ENCODE measurements around the gene ARRDC4. TPM values are rescaled to one million over a fixed set of nuclear protein-coding genes. Genes with fewer than 3 reads are reported as not detected.

The ARRDC4 gene
- total RNA-seq = 100 to 1,000 TPM in 1 of 4 donors, 10 to 100 TPM in 3; 35.9 to 188 (median 70.7) TPM

GRCh38 chr15:97960364-97961066 lies at the start of gene ARRDC4:
Gene ARRDC4, plus strand, starts transcription at chr15:97960703. Its CDS starts 159 bp downstream, at chr15:97960862.
- TF ChIP-seq POLR2A (IDR thresholded peaks at IDR 0.05) (peak; percentile 81), CTCF (IDR thresholded peaks at IDR 0.05) (no peak), EP300 (IDR thresholded peaks at IDR 0.05; ENCODE audit: low read depth) (no peak), POLR2AphosphoS5 (IDR thresholded peaks at IDR 0.05) (peak; percentile 85 to 92 (median 90))
- Histone ChIP-seq H3K27ac (peak within 1 kb of the TSS; percentile 96 to 99 (median 98)), H3K4me3 (peak within 1 kb of the TSS; percentile 90 to 99 (median 96)), H3K27me3 (no peaks in the 10 kb centered on the region), H3K9me3 (no peaks in the 10 kb centered on the region), H3K36me3 (no peaks in the 10 kb centered on the region), H3K4me1 (peaks cover 15 to 45% (median 36%) of the 10 kb centered on the region in 4 donors)
- WGBS, 2 donors (ENCODE audit: low coverage in 1 of 2) = 8% methylated on average over 52 of the region's 69 CpGs; no CpG with 5 or more reads in 1 of the 2 donors
- in situ Hi-C loops (cut with MboI; ENCODE audit: low pct_ligation_motif_present in 1 of 4, low pct_unique_long_range_greater_than_20kb in 1 of 4, low sequenced_read_pairs in 3 of 4) (no loop called here), intact Hi-C loops (cut with DNase I; ENCODE audit: low total_unique reads) (loop anchor here (5.0 to 10.0 kb wide), 2 partner anchors 56 to 57 kb away; no protein-coding TSS in a partner anchor)
- DNase-seq = peak; percentile 100

- DNase-seq = no peak
- TF ChIP-seq EP300 (IDR thresholded peaks at IDR 0.05; ENCODE audit: low read depth) = no peak
- TF ChIP-seq POLR2AphosphoS5 (IDR thresholded peaks at IDR 0.05) = no peak
- TF ChIP-seq POLR2A (IDR thresholded peaks at IDR 0.05) = no peak
- no peak for TF ChIP-seq CTCF (IDR thresholded peaks at IDR 0.05)
- intact Hi-C loops (cut with DNase I; ENCODE audit: low total_unique reads) = loop anchor here (5.0 kb wide), 1 partner anchor 168 kb away; no protein-coding TSS in a partner anchor
- Histone ChIP-seq H3K4me1 (peaks cover 0 to 7% (median 3%) of the 10 kb centered on the region in 4 donors), H3K27me3 (no peaks in the 10 kb centered on the region), H3K36me3 (no peaks in the 10 kb centered on the region), H3K27ac (no peak overlapping the region), H3K4me3 (no peak overlapping the region), H3K9me3 (no peaks in the 10 kb centered on the region)
- in situ Hi-C loops (cut with MboI; ENCODE audit: low pct_ligation_motif_present in 1 of 4, low pct_unique_long_range_greater_than_20kb in 1 of 4, low sequenced_read_pairs in 3 of 4) = loop anchor here (5.0 to 25.0 kb wide), 4 partner anchors 168 to 498 kb away; no protein-coding TSS in a partner anchor
- WGBS, 2 donors (ENCODE audit: low coverage in 1 of 2) = 71 to 77% methylated on average over 6 of the region's 6 CpGs
Measured at GRCh38 chr15:97914711-97915110, 45.8 kb upstream of the ARRDC4 start.

- H3K4me3 ChIP-seq = no peak overlapping the region
- in situ Hi-C loops (cut with MboI; ENCODE audit: low pct_ligation_motif_present in 1 of 4, low pct_unique_long_range_greater_than_20kb in 1 of 4, low sequenced_read_pairs in 3 of 4) = loop anchor here in 3 of 4 donors (25.0 kb wide), 3 partner anchors 272 to 497 kb away; no protein-coding TSS in a partner anchor
- peaks cover 0 to 8% (median 4%) of the 10 kb centered on the region in 4 donors for H3K4me1 ChIP-seq
- no peaks in the 10 kb centered on the region for H3K9me3 ChIP-seq
- intact Hi-C loops (cut with DNase I; ENCODE audit: low total_unique reads) = no loop called here
- H3K27ac ChIP-seq = no peak overlapping the region
- TF ChIP-seq EP300 (IDR thresholded peaks at IDR 0.05; ENCODE audit: low read depth) = no peak
- TF ChIP-seq POLR2AphosphoS5 (IDR thresholded peaks at IDR 0.05) = no peak
- TF ChIP-seq CTCF (IDR thresholded peaks at IDR 0.05) = no peak
- TF ChIP-seq POLR2A (IDR thresholded peaks at IDR 0.05) = no peak
- 82 to 92% methylated on average over 3 to 5 of the region's 5 CpGs for WGBS, 2 donors (ENCODE audit: low coverage in 1 of 2)
- H3K27me3 ChIP-seq = no peaks in the 10 kb centered on the region
- no peak for DNase-seq
- H3K36me3 ChIP-seq = no peaks in the 10 kb centered on the region
Measured at GRCh38 chr15:97915261-97915660, 45.2 kb upstream of the ARRDC4 start.

GRCh38 chr15:97921296-97921865 lies 39.1 kb upstream of the ARRDC4 start:
- no peaks in the 10 kb centered on the region for H3K36me3 ChIP-seq
- H3K4me1 ChIP-seq = peaks cover 0 to 14% (median 4%) of the 10 kb centered on the region in 4 donors
- H3K27ac ChIP-seq = no peak overlapping the region
- in situ Hi-C loops (cut with MboI; ENCODE audit: low pct_ligation_motif_present in 1 of 4, low pct_unique_long_range_greater_than_20kb in 1 of 4, low sequenced_read_pairs in 3 of 4) (loop anchor here in 3 of 4 donors (25.0 kb wide), 3 partner anchors 266 to 491 kb away; no protein-coding TSS in a partner anchor), intact Hi-C loops (cut with DNase I; ENCODE audit: low total_unique reads) (no loop called here)
- no peak for DNase-seq
- H3K4me3 ChIP-seq = no peak overlapping the region
- no peaks in the 10 kb centered on the region for H3K27me3 ChIP-seq
- H3K9me3 ChIP-seq = peaks cover 16 to 21% of the 10 kb centered on the region in 2 donors
- WGBS, 2 donors (ENCODE audit: low coverage in 1 of 2) = 12 to 47% methylated on average over 4 of the region's 4 CpGs
- TF ChIP-seq POLR2A (IDR thresholded peaks at IDR 0.05) (no peak), CTCF (IDR thresholded peaks at IDR 0.05) (no peak)

Measured in transverse colon (tissue), 4 donors.